Urothelium cell line (cell line): Measurements from ENCODE around the gene HDDC3.

Experiments used
- DNase-seq: peaks from one replicate; pipeline ENCODE4 v3.0.0; 2011; ENCODE audit warnings: low spot score, mixed read lengths
- FAIRE-seq: peaks from 2 replicates; lab custom pipeline; 2011; peaks lifted over from hg19 to GRCh38; lab: Jason Lieb, UNC

HDDC3 gene

DNA sequence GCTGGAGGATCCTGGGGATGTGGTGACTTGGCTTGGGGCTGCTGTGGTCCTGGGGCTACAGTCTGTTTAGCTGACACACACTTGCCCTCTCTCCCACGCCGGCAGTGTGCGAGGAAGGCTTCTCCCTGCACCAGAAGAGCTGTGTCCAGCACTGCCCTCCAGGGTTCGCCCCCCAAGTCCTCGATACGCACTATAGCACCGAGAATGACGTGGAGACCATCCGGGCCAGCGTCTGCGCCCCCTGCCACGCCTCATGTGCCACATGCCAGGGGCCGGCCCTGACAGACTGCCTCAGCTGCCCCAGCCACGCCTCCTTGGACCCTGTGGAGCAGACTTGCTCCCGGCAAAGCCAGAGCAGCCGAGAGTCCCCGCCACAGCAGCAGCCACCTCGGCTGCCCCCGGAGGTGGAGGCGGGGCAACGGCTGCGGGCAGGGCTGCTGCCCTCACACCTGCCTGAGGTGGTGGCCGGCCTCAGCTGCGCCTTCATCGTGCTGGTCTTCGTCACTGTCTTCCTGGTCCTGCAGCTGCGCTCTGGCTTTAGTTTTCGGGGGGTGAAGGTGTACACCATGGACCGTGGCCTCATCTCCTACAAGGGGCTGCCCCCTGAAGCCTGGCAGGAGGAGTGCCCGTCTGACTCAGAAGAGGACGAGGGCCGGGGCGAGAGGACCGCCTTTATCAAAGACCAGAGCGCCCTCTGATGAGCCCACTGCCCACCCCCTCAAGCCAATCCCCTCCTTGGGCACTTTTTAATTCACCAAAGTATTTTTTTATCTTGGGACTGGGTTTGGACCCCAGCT lies 51.0 kb downstream of the HDDC3 start:
- no peak for DNase-seq
- no peak for FAIRE-seq

DNA sequence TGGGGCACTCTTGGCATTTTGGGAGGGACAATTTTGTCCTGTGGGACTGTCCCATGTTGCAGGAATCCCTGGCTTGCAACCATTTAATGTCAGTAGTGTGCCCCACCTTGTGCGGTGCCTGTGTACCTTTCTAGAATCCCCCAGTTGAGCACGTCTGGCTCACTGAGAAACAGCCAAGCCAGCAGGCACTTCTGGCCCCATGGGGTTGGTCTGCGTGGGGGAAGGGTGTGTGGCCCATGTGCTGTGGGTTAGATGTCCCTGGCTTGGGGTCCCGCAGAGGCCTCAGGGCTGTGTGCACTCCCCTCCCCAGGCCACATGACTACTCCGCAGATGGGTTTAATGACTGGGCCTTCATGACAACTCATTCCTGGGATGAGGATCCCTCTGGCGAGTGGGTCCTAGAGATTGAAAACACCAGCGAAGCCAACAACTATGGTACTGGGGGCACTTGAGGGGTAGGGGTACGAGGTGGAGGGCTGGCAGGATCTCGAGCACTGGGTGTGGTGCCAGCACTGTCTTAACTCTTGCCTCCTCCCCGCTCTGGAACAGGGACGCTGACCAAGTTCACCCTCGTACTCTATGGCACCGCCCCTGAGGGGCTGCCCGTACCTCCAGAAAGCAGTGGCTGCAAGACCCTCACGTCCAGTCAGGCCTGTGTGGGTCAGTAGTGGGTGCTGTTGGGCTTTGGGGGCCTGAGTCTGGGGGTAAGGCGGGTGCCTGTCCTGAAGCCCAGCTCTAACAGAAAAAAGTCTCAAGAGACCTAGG lies 51.8 kb downstream of the HDDC3 start:
- no peak for FAIRE-seq
- no peak for DNase-seq
